ENCODE measurements around the gene PSAPL1. TPM values are rescaled to one million over a fixed set of nuclear protein-coding genes. Genes with fewer than 3 reads are reported as not detected.

Gene PSAPL1
- total RNA-seq, 6 experiments from 2014 or later = not detected

GRCh38 chr4:7384003-7384928, 50.5 kb downstream of the PSAPL1 start:
- no peaks in the 10 kb centered on the region for H3K36me3 ChIP-seq
- ATAC-seq (no peak), DNase-seq (peak in 1 of 3 donors; percentile 36)
- no peak for TF ChIP-seq POLR2A (IDR thresholded peaks at IDR 0.05)
- no peak for TF ChIP-seq CTCF (IDR thresholded peaks at IDR 0.05)
- 59% methylated on average over 7 of the region's 28 CpGs for WGBS (ENCODE audit: insufficient coverage, low coverage, low lambda C conversion rate, missing lambda C conversion rate)
- intact Hi-C loops (cut with DNase I) = no loop called here
- H3K4me3 ChIP-seq = no peak overlapping the region
- H3K27ac ChIP-seq = no peak overlapping the region
- H3K27me3 ChIP-seq = no peaks in the 10 kb centered on the region
- H3K4me1 ChIP-seq = no peaks in the 10 kb centered on the region
- no peaks in the 10 kb centered on the region for H3K9me3 ChIP-seq

- intact Hi-C loops (cut with DNase I) = no loop called here
- WGBS (ENCODE audit: insufficient coverage, low coverage, low lambda C conversion rate, missing lambda C conversion rate) = 91% methylated on average over 4 of the region's 8 CpGs
- no peaks in the 10 kb centered on the region for H3K27me3 ChIP-seq
These were observed 51.5 kb downstream of the PSAPL1 start for GRCh38 chr4:7383266-7383665.

GRCh38 chr4:7382634-7383014, 52.1 kb downstream of the PSAPL1 start:
- ATAC-seq = no peak
- no peak for DNase-seq
- no peaks in the 10 kb centered on the region for H3K4me1 ChIP-seq
- TF ChIP-seq CTCF (IDR thresholded peaks at IDR 0.05) = no peak
- TF ChIP-seq POLR2A (IDR thresholded peaks at IDR 0.05) = no peak
- no peaks in the 10 kb centered on the region for H3K36me3 ChIP-seq
- intact Hi-C loops (cut with DNase I) = no loop called here
- no peaks in the 10 kb centered on the region for H3K9me3 ChIP-seq
- H3K27me3 ChIP-seq = no peaks in the 10 kb centered on the region
- 84% methylated on average over 7 of the region's 8 CpGs for WGBS (ENCODE audit: insufficient coverage, low coverage, low lambda C conversion rate, missing lambda C conversion rate)
- no peak overlapping the region for H3K4me3 ChIP-seq
- H3K27ac ChIP-seq = no peak overlapping the region

More at GRCh38 chr4:7383266-7383665, 51.5 kb downstream of the PSAPL1 start:
- H3K36me3 ChIP-seq = no peaks in the 10 kb centered on the region
- ATAC-seq (no peak), DNase-seq (no peak)
- no peaks in the 10 kb centered on the region for H3K4me1 ChIP-seq
- no peak overlapping the region for H3K27ac ChIP-seq
- no peak for TF ChIP-seq POLR2A (IDR thresholded peaks at IDR 0.05)
- TF ChIP-seq CTCF (IDR thresholded peaks at IDR 0.05) = no peak
- H3K4me3 ChIP-seq = no peak overlapping the region
- H3K9me3 ChIP-seq = no peaks in the 10 kb centered on the region

GRCh38 chr4:7381890-7382633, 52.7 kb downstream of the PSAPL1 start:
- WGBS (ENCODE audit: insufficient coverage, low coverage, low lambda C conversion rate, missing lambda C conversion rate) = 74% methylated on average over 2 of the region's 9 CpGs
- intact Hi-C loops (cut with DNase I) = no loop called here
- Histone ChIP-seq H3K9me3 (no peaks in the 10 kb centered on the region), H3K27ac (no peak overlapping the region), H3K4me3 (no peak overlapping the region), H3K27me3 (no peaks in the 10 kb centered on the region), H3K4me1 (no peaks in the 10 kb centered on the region), H3K36me3 (no peaks in the 10 kb centered on the region)
- ATAC-seq (no peak), DNase-seq (peak in 1 of 3 donors; percentile 33)
- TF ChIP-seq CTCF (IDR thresholded peaks at IDR 0.05) = no peak
- TF ChIP-seq POLR2A (IDR thresholded peaks at IDR 0.05) = no peak
